Measurements from ENCODE around the gene GH2.

Gene GH2

GRCh38 chr17:63881935-63882601, at the start of gene GH2:
Gene GH2 (minus strand): TSS chr17:63881944. CDS start chr17:63881801, 143 bp downstream.
- in situ Hi-C loops (cut with MboI; ENCODE audit: low sequenced_read_pairs), result no loop called here

GRCh38 chr17:63930951-63931575, 49.3 kb upstream of the GH2 start:
- in situ Hi-C loops (cut with MboI; ENCODE audit: low sequenced_read_pairs), result no loop called here

GRCh38 chr17:63929860-63930766, 48.4 kb upstream of the GH2 start:
- in situ Hi-C loops (cut with MboI; ENCODE audit: low sequenced_read_pairs), result loop anchor here (10.0 kb wide), 1 partner anchor 205 kb away; the partner anchor contains the start of gene ERN1

GRCh38 chr17:63928966-63929695, 47.4 kb upstream of the GH2 start:
- in situ Hi-C loops (cut with MboI; ENCODE audit: low sequenced_read_pairs), result loop anchor here (10.0 kb wide), 1 partner anchor 206 kb away; the partner anchor contains the start of gene ERN1

- in situ Hi-C loops (cut with MboI; ENCODE audit: low sequenced_read_pairs), result loop anchor here (10.0 kb wide), 1 partner anchor 207 kb away; the partner anchor contains the start of gene ERN1
These were observed 46.5 kb upstream of the GH2 start for GRCh38 chr17:63928172-63928666.

- in situ Hi-C loops (cut with MboI; ENCODE audit: low sequenced_read_pairs), result loop anchor here (10.0 kb wide), 1 partner anchor 207 kb away; the partner anchor contains the start of gene ERN1
These were observed 45.9 kb upstream of the GH2 start for GRCh38 chr17:63927464-63928171.

GRCh38 chr17:63926164-63926563, 44.4 kb upstream of the GH2 start:
- in situ Hi-C loops (cut with MboI; ENCODE audit: low sequenced_read_pairs), result loop anchor here (10.0 kb wide), 1 partner anchor 209 kb away; the partner anchor contains the start of gene ERN1

- in situ Hi-C loops (cut with MboI; ENCODE audit: low sequenced_read_pairs), result loop anchor here (10.0 kb wide), 1 partner anchor 209 kb away; the partner anchor contains the start of gene ERN1
These were observed 43.9 kb upstream of the GH2 start for GRCh38 chr17:63925615-63926014.

GRCh38 chr17:63922402-63922801, 40.7 kb upstream of the GH2 start:
- in situ Hi-C loops (cut with MboI; ENCODE audit: low sequenced_read_pairs), result loop anchor here (10.0 kb wide), 1 partner anchor 212 kb away; the partner anchor contains the start of gene ERN1

- in situ Hi-C loops (cut with MboI; ENCODE audit: low sequenced_read_pairs), result loop anchor here (10.0 kb wide), 1 partner anchor 214 kb away; the partner anchor contains the start of gene ERN1
These were observed 39.0 kb upstream of the GH2 start for GRCh38 chr17:63920779-63921178.

GRCh38 chr17:63920050-63920449, 38.3 kb upstream of the GH2 start:
- in situ Hi-C loops (cut with MboI; ENCODE audit: low sequenced_read_pairs), result loop anchor here (10.0 kb wide), 1 partner anchor 215 kb away; the partner anchor contains the start of gene ERN1

GRCh38 chr17:63919311-63919723, 37.6 kb upstream of the GH2 start:
- in situ Hi-C loops (cut with MboI; ENCODE audit: low sequenced_read_pairs), result loop anchor here (10.0 kb wide), 2 partner anchors 105 to 365 kb away; partner anchors contain the start of gene ICAM2

- in situ Hi-C loops (cut with MboI; ENCODE audit: low sequenced_read_pairs), result loop anchor here (10.0 kb wide), 2 partner anchors 106 to 366 kb away; partner anchors contain the start of gene ICAM2
These were observed 37.1 kb upstream of the GH2 start, which contains the start of gene GH1 for GRCh38 chr17:63918789-63919305. Gene GH1 (minus strand): TSS chr17:63918839. CDS start chr17:63918776, 63 bp downstream.

GRCh38 chr17:63918305-63918704, 36.6 kb upstream of the GH2 start:
- in situ Hi-C loops (cut with MboI; ENCODE audit: low sequenced_read_pairs), result loop anchor here (10.0 kb wide), 2 partner anchors 106 to 366 kb away; partner anchors contain the start of gene ICAM2

- in situ Hi-C loops (cut with MboI; ENCODE audit: low sequenced_read_pairs), result loop anchor here (10.0 kb wide), 2 partner anchors 107 to 367 kb away; partner anchors contain the start of gene ICAM2
These were observed 35.9 kb upstream of the GH2 start for GRCh38 chr17:63917646-63918045.

GRCh38 chr17:63917206-63917605, 35.5 kb upstream of the GH2 start:
- in situ Hi-C loops (cut with MboI; ENCODE audit: low sequenced_read_pairs), result loop anchor here (10.0 kb wide), 2 partner anchors 108 to 368 kb away; partner anchors contain the start of gene ICAM2

GRCh38 chr17:63916566-63917185, 34.9 kb upstream of the GH2 start:
- in situ Hi-C loops (cut with MboI; ENCODE audit: low sequenced_read_pairs), result loop anchor here (10.0 kb wide), 2 partner anchors 108 to 368 kb away; partner anchors contain the start of gene ICAM2

- in situ Hi-C loops (cut with MboI; ENCODE audit: low sequenced_read_pairs), result loop anchor here (10.0 kb wide), 2 partner anchors 109 to 369 kb away; partner anchors contain the start of gene ICAM2
These were observed 34.0 kb upstream of the GH2 start for GRCh38 chr17:63915753-63916152.

Data from HL-60/S4 (cell line).